Tongue (tissue), 3 donors: ENCODE results near the gene DIPK1B. TPM values are rescaled to one million over a fixed set of nuclear protein-coding genes. Genes with fewer than 3 reads are reported as not detected.

ENCODE experiments used
- DNase-seq: peaks from one replicate; pipeline ENCODE4 v3.0.0-alpha.2; 2015
- small RNA-seq: library from RNA; depleted of rRNA; stranded (forward); fragments of <200 nt; gene quantifications from one replicate; pipeline ENCODE3, GENCODE V24; 2014; ENCODE audit warnings: low replicate concordance
- total RNA-seq: library from RNA; depleted of rRNA; stranded (reverse); fragments of >200 nt; gene quantifications from one replicate; pipeline ENCODE4 v1.2.3, GENCODE V29; 2014

Gene DIPK1B
- total RNA-seq, 1 donor from 2014 or later, result 18.3 TPM

GRCh38 chr9:136769710-136770191 is 57.4 kb downstream of the DIPK1B start:
- peak; percentile 30 for DNase-seq

- no peak for DNase-seq
Observed at GRCh38 chr9:136771907-136772415, 59.6 kb downstream of the DIPK1B start.

DNA sequence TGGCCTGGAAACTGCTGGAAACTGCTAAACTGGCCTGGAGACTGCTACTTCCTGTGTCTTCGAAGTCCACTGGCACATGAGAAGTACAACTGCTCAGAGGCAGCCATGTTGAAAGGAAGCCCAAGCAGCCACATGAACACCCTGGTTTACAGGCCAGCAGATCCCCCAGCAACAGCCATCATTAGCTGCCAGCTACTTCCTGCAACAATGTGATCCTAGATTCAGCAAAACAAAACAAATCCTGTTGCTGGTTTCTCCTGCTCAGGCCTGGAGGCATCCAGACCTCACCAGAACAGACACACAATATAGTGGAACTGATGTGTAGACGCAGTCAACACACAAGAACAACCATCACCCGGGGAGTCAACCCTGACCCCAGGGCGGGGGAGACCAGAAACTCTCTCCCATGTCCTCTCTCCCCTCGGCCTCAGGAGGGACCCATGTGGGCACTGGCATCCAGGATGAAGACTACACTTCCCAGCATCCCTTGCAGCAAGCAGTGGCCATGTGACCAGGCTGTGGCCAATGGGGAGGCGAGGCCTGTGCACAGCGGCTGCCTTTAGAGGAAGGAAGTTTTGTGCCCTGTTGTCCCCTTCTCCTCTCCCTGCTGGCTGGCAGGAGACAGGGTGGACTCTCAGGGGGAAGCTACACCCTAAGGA is 61.1 kb downstream of the DIPK1B start:
- no peak for DNase-seq

Small RNA genes lying within 50 kb of the gene (small RNA-seq; reads per million reads assigned to genes)
- gene MIR126 (4,225 reads per million, percentile 99 among the genes with 10 or more reads in this experiment), gene MIR6722 (not detected)

Other genes with a start within 250 kb of the DIPK1B start
- gene SEC16A, start 229.5 kb upstream of the DIPK1B start, total RNA-seq, result 29.4 TPM
- gene NOTCH1, start 166.5 kb upstream of the DIPK1B start, total RNA-seq, result 45.4 TPM
- 57.1 TPM for gene EGFL7, start 49.7 kb upstream of the DIPK1B start, total RNA-seq
- gene AGPAT2, start 25.1 kb upstream of the DIPK1B start, total RNA-seq, result 24.6 TPM
- not detected for gene LCN10, start 30.4 kb downstream of the DIPK1B start, total RNA-seq
- not detected for gene LCN6, start 36.0 kb downstream of the DIPK1B start, total RNA-seq
- gene LCN8, start 45.7 kb downstream of the DIPK1B start, total RNA-seq, result 2.1 TPM
- gene LCN15, start 51.9 kb downstream of the DIPK1B start, total RNA-seq, result not detected
- 50.2 TPM for gene TMEM141, start 78.8 kb downstream of the DIPK1B start, total RNA-seq
- gene CCDC183, start 83.8 kb downstream of the DIPK1B start, total RNA-seq, result not detected
- 55.0 TPM for gene RABL6, start 95.4 kb downstream of the DIPK1B start, total RNA-seq
- 2.2 TPM for gene AJM1, start 129.9 kb downstream of the DIPK1B start, total RNA-seq
- 54.4 TPM for gene PHPT1, start 136.8 kb downstream of the DIPK1B start, total RNA-seq
- 3.8 TPM for gene MAMDC4, start 139.8 kb downstream of the DIPK1B start, total RNA-seq
- gene EDF1, start 153.7 kb downstream of the DIPK1B start, total RNA-seq, result 221 TPM
- 16.1 TPM for gene TRAF2, start 173.9 kb downstream of the DIPK1B start, total RNA-seq
- 95.9 TPM for gene FBXW5, start 232.2 kb downstream of the DIPK1B start, total RNA-seq
- 1.4 TPM for gene C8G, start 232.7 kb downstream of the DIPK1B start, total RNA-seq
- 0.82 TPM for gene LCN12, start 239.7 kb downstream of the DIPK1B start, total RNA-seq